ENCODE measurements around the gene THRA.

THRA gene

GRCh38 chr17:40099619-40100418 lies 37.1 kb downstream of the THRA start:
- DNase-seq: no peak

GRCh38 chr17:40100419-40100668 lies 37.6 kb downstream of the THRA start, which contains the start of gene NR1D1:
Gene NR1D1, minus strand, starts transcription at chr17:40100589. Its CDS starts 495 bp downstream, at chr17:40100094.
- DNase-seq: no peak

GRCh38 chr17:40100669-40101366 lies 38.1 kb downstream of the THRA start:
- DNase-seq: peak; percentile 74

- DNase-seq: no peak
Measured at GRCh38 chr17:40101367-40102210, 38.8 kb downstream of the THRA start.

- DNase-seq: no peak
Measured at GRCh38 chr17:40103071-40103661, 40.4 kb downstream of the THRA start.

- no peak for DNase-seq
Measured at GRCh38 chr17:40103688-40104087, 40.9 kb downstream of the THRA start.

GRCh38 chr17:40104594-40105486 lies 42.1 kb downstream of the THRA start:
- DNase-seq: no peak

- DNase-seq: no peak
Measured at GRCh38 chr17:40105861-40106759, 43.3 kb downstream of the THRA start.

- DNase-seq: no peak
Measured at GRCh38 chr17:40106760-40107521, 44.2 kb downstream of the THRA start.

- no peak for DNase-seq
Measured at GRCh38 chr17:40107522-40108174, 44.9 kb downstream of the THRA start.

- no peak for DNase-seq
Measured at GRCh38 chr17:40108970-40109824, 46.4 kb downstream of the THRA start.

GRCh38 chr17:40110026-40110845 lies 47.5 kb downstream of the THRA start:
- DNase-seq: no peak

- DNase-seq: no peak
Measured at GRCh38 chr17:40111221-40112128, 48.7 kb downstream of the THRA start.

GRCh38 chr17:40112191-40112711 lies 49.5 kb downstream of the THRA start:
- DNase-seq: no peak

- no peak for DNase-seq
Measured at GRCh38 chr17:40112718-40113109, 49.9 kb downstream of the THRA start.

All from activated gamma-delta T cell (primary cell).